Skeletal muscle tissue (tissue), 4 donors: ENCODE results near the gene LBX1. TPM values are rescaled to one million over a fixed set of nuclear protein-coding genes. Genes with fewer than 3 reads are reported as not detected.

ENCODE experiments used
- H3K27ac ChIP-seq: one replicate; pipeline ENCODE4 v1.7.0; 2013; ENCODE audit warnings: mild to moderate bottlenecking, low read depth, low read length, inconsistent platforms
- H3K27me3 ChIP-seq, 3 donors: one replicate each; pipeline ENCODE4 v1.7.0; 2013; ENCODE audit warnings: low read length in 3 of 3; ENCODE audit not compliant: control insufficient read depth in 3 of 3, insufficient read depth in 3 of 3
- H3K36me3 ChIP-seq, 3 donors: one replicate each; pipeline ENCODE4 v1.7.0; 2013; ENCODE audit warnings: low read length in 3 of 3; ENCODE audit not compliant: control insufficient read depth in 3 of 3, insufficient read depth in 3 of 3
- H3K4me1 ChIP-seq, 3 donors: one replicate each; pipeline ENCODE4 v1.7.0; 2013; ENCODE audit warnings: low read length in 3 of 3, mild to moderate bottlenecking in 3 of 3; ENCODE audit not compliant: control insufficient read depth in 3 of 3, insufficient read depth in 3 of 3
- H3K4me3 ChIP-seq, 3 donors: one replicate each; pipeline ENCODE4 v1.7.0; 2013; ENCODE audit warnings: low read length in 3 of 3
- H3K9ac ChIP-seq, 3 donors: one replicate each; pipeline ENCODE4 v1.7.0; 2013; ENCODE audit warnings: low read length in 3 of 3, mild to moderate bottlenecking in 3 of 3, moderate library complexity in 2 of 3, low read depth in 1 of 3
- H3K9me3 ChIP-seq, 3 donors: one replicate each; pipeline ENCODE4 v1.7.0; 2013; ENCODE audit warnings: low read length in 3 of 3; ENCODE audit not compliant: control insufficient read depth in 3 of 3
- total RNA-seq: library from RNA; depleted of rRNA; stranded (reverse); fragments of >200 nt; gene quantifications from one replicate; pipeline ENCODE4 v1.2.3, GENCODE V29; 2014
- donor health status: Osteomylitis.

LBX1 gene
- total RNA-seq, 1 donor from 2014 or later = 3.1 TPM

GRCh38 chr10:101262147-101262546, 32.9 kb upstream of the LBX1 start:
- no peaks in the 10 kb centered on the region for H3K36me3 ChIP-seq
- no peak overlapping the region for H3K27ac ChIP-seq
- no peaks in the 10 kb centered on the region for H3K4me1 ChIP-seq
- H3K9me3 ChIP-seq = peaks cover 0 to 4% (median 4%) of the 10 kb centered on the region in 3 donors
- H3K4me3 ChIP-seq = no peak overlapping the region
- H3K27me3 ChIP-seq = peaks cover 0 to 16% (median 10%) of the 10 kb centered on the region in 3 donors
- H3K9ac ChIP-seq = no peak overlapping the region

GRCh38 chr10:101261702-101262101, 32.4 kb upstream of the LBX1 start:
- H3K9ac ChIP-seq = no peak overlapping the region

GRCh38 chr10:101260764-101261481, 31.7 kb upstream of the LBX1 start:
- Histone ChIP-seq H3K27me3 (peaks cover 0 to 16% (median 10%) of the 10 kb centered on the region in 3 donors), H3K9ac (no peak overlapping the region), H3K4me3 (no peak overlapping the region), H3K36me3 (no peaks in the 10 kb centered on the region), H3K9me3 (peaks cover 0 to 4% (median 4%) of the 10 kb centered on the region in 3 donors), H3K4me1 (no peaks in the 10 kb centered on the region), H3K27ac (no peak overlapping the region)

More at GRCh38 chr10:101261702-101262101, 32.4 kb upstream of the LBX1 start:
- Histone ChIP-seq H3K4me3 (no peak overlapping the region), H3K27ac (no peak overlapping the region), H3K4me1 (no peaks in the 10 kb centered on the region), H3K9me3 (peaks cover 0 to 4% (median 4%) of the 10 kb centered on the region in 3 donors), H3K36me3 (no peaks in the 10 kb centered on the region), H3K27me3 (peaks cover 0 to 16% (median 10%) of the 10 kb centered on the region in 3 donors)

- H3K9ac ChIP-seq = no peak overlapping the region
- no peaks in the 10 kb centered on the region for H3K4me1 ChIP-seq
- no peaks in the 10 kb centered on the region for H3K36me3 ChIP-seq
- peaks cover 0 to 4% (median 4%) of the 10 kb centered on the region in 3 donors for H3K9me3 ChIP-seq
- H3K27me3 ChIP-seq = peaks cover 3 to 13% (median 9%) of the 10 kb centered on the region in 3 donors
- H3K27ac ChIP-seq = no peak overlapping the region
- no peak overlapping the region for H3K4me3 ChIP-seq
These were observed 29.1 kb upstream of the LBX1 start for GRCh38 chr10:101258179-101258885.

GRCh38 chr10:101257491-101257890, 28.2 kb upstream of the LBX1 start:
- H3K27ac ChIP-seq = no peak overlapping the region
- no peak overlapping the region for H3K4me3 ChIP-seq
- no peak overlapping the region for H3K9ac ChIP-seq
- no peaks in the 10 kb centered on the region for H3K36me3 ChIP-seq
- no peaks in the 10 kb centered on the region for H3K4me1 ChIP-seq
- H3K9me3 ChIP-seq = peaks cover 0 to 4% (median 4%) of the 10 kb centered on the region in 3 donors
- H3K27me3 ChIP-seq = peaks cover 3 to 9% (median 9%) of the 10 kb centered on the region in 3 donors

- Histone ChIP-seq H3K27ac (no peak overlapping the region), H3K9me3 (peaks cover 0 to 4% (median 4%) of the 10 kb centered on the region in 3 donors), H3K4me1 (no peaks in the 10 kb centered on the region), H3K9ac (no peak overlapping the region), H3K36me3 (no peaks in the 10 kb centered on the region), H3K4me3 (no peak overlapping the region), H3K27me3 (peaks cover 3 to 9% (median 9%) of the 10 kb centered on the region in 3 donors)
These were observed 27.8 kb upstream of the LBX1 start for GRCh38 chr10:101257084-101257483.

GRCh38 chr10:101256387-101256786, 27.1 kb upstream of the LBX1 start:
- Histone ChIP-seq H3K4me1 (no peaks in the 10 kb centered on the region), H3K9ac (no peak overlapping the region), H3K9me3 (peaks cover 0 to 4% (median 4%) of the 10 kb centered on the region in 3 donors), H3K27ac (no peak overlapping the region), H3K27me3 (peaks cover 3 to 6% (median 6%) of the 10 kb centered on the region in 3 donors), H3K36me3 (no peaks in the 10 kb centered on the region), H3K4me3 (no peak overlapping the region)

GRCh38 chr10:101250136-101250535, 20.9 kb upstream of the LBX1 start:
- H3K27ac ChIP-seq = no peak overlapping the region
- no peaks in the 10 kb centered on the region for H3K9me3 ChIP-seq
- H3K27me3 ChIP-seq = peaks cover 15 to 22% (median 16%) of the 10 kb centered on the region in 3 donors
- H3K9ac ChIP-seq = no peak overlapping the region
- peaks cover 0 to 4% (median under 1%) of the 10 kb centered on the region in 3 donors for H3K4me1 ChIP-seq
- no peaks in the 10 kb centered on the region for H3K36me3 ChIP-seq
- no peak overlapping the region for H3K4me3 ChIP-seq

- H3K27me3 ChIP-seq = peaks cover 14 to 19% (median 15%) of the 10 kb centered on the region in 3 donors
These were observed 19.9 kb upstream of the LBX1 start for GRCh38 chr10:101249171-101249581.

GRCh38 chr10:101246639-101247038, 17.4 kb upstream of the LBX1 start:
- peaks cover 14 to 19% (median 17%) of the 10 kb centered on the region in 3 donors for H3K27me3 ChIP-seq

More at GRCh38 chr10:101249171-101249581, 19.9 kb upstream of the LBX1 start:
- Histone ChIP-seq H3K27ac (no peak overlapping the region), H3K4me1 (peaks cover 4 to 11% (median 7%) of the 10 kb centered on the region in 3 donors), H3K9ac (no peak overlapping the region), H3K9me3 (no peaks in the 10 kb centered on the region), H3K36me3 (no peaks in the 10 kb centered on the region), H3K4me3 (no peak overlapping the region)

More at GRCh38 chr10:101246639-101247038, 17.4 kb upstream of the LBX1 start:
- Histone ChIP-seq H3K36me3 (no peaks in the 10 kb centered on the region), H3K27ac (no peak overlapping the region), H3K4me3 (no peak overlapping the region), H3K9me3 (no peaks in the 10 kb centered on the region), H3K4me1 (peaks cover 26 to 35% (median 32%) of the 10 kb centered on the region in 3 donors), H3K9ac (no peak overlapping the region)
